CD4-positive, alpha-beta memory T cell (primary cell): Measurements from ENCODE around the gene SLC22A13. TPM values are rescaled to one million over a fixed set of nuclear protein-coding genes. Genes with fewer than 3 reads are reported as not detected.
"Not testable (repeated sequence)": the region's sequence is repeated elsewhere in the genome, so short reads cannot be mapped to it uniquely, and the experiment has no call there.

Experiments
- CTCF ChIA-PET: fragments of 350-600 bp; sonication (Branson Sonifier 250); formaldehyde crosslinking; loops from one replicate; lab custom pipeline; 2021; ENCODE audit warnings: inconsistent platforms; ENCODE audit not compliant: partially characterized antibody; lab: Charles Lee
- POLR2A ChIA-PET: fragments of 350-600 bp; sonication (Branson Sonifier 250); formaldehyde crosslinking; loops from one replicate; lab custom pipeline; 2021; ENCODE audit not compliant: partially characterized antibody; lab: Charles Lee
- DNase-seq, 5 donors: peaks; one replicate each; pipeline versions ENCODE4 v3.0.0 to v3.0.0-alpha.2; 2020 to 2022; ENCODE audit warnings: mixed read lengths in 1 of 5
- H3K27ac ChIP-seq: one replicate; pipeline ENCODE4 v1.7.0; 2013; ENCODE audit warnings: low read depth, low read length
- H3K27me3 ChIP-seq: 2 replicates; pipeline ENCODE4 v1.7.0; 2013; ENCODE audit warnings: mild to moderate bottlenecking, low read length, moderate library complexity; ENCODE audit not compliant: insufficient read depth
- H3K36me3 ChIP-seq: 2 replicates; pipeline ENCODE4 v1.7.0; 2013; ENCODE audit warnings: mild to moderate bottlenecking, low read length, moderate library complexity; ENCODE audit not compliant: insufficient read depth
- H3K4me1 ChIP-seq: 2 replicates; pipeline ENCODE4 v1.7.0; 2013; ENCODE audit warnings: mild to moderate bottlenecking, low read length, moderate library complexity; ENCODE audit not compliant: insufficient read depth
- H3K4me3 ChIP-seq, 2 donors: one replicate each; pipeline ENCODE4 v1.7.0; 2013; ENCODE audit warnings: low read length in 2 of 2, mild to moderate bottlenecking in 1 of 2
- H3K9me3 ChIP-seq, 2 donors: one replicate each; pipeline ENCODE4 v1.7.0; 2013; ENCODE audit warnings: low read length in 2 of 2, control low read depth in 1 of 2; ENCODE audit not compliant: control insufficient read depth in 1 of 2
- H3K27ac Mint-ChIP-seq, 7 donors: one replicate each; pipeline ENCODE4 v1.8.0; 2020 to 2021; ENCODE audit warnings: mixed read lengths in 7 of 7, mild to moderate bottlenecking in 6 of 7, inconsistent platforms in 3 of 7, moderate library complexity in 3 of 7
- H3K27me3 Mint-ChIP-seq, 2 donors: one replicate each; pipeline ENCODE4 v1.8.0; 2020 to 2021; ENCODE audit warnings: mixed read lengths in 2 of 2
- H3K36me3 Mint-ChIP-seq, 2 donors: one replicate each; pipeline ENCODE4 v1.8.0; 2020 to 2021; ENCODE audit warnings: mixed read lengths in 2 of 2, inconsistent platforms in 1 of 2, mild to moderate bottlenecking in 1 of 2
- H3K4me1 Mint-ChIP-seq, 4 donors: one replicate each; pipeline ENCODE4 v1.8.0; 2020 to 2021; ENCODE audit warnings: mixed read lengths in 4 of 4, mild to moderate bottlenecking in 1 of 4
- H3K4me3 Mint-ChIP-seq, 8 donors: one replicate each; pipeline ENCODE4 v1.8.0; 2020 to 2021; ENCODE audit warnings: mixed read lengths in 8 of 8, mild to moderate bottlenecking in 7 of 8, moderate library complexity in 6 of 8, inconsistent platforms in 3 of 8
- H3K9me3 Mint-ChIP-seq, 8 donors: one replicate each; pipeline ENCODE4 v1.8.0; 2020 to 2021; ENCODE audit warnings: mixed read lengths in 8 of 8, mild to moderate bottlenecking in 5 of 8, inconsistent platforms in 3 of 8, moderate library complexity in 1 of 8
- intact Hi-C: fragments of 100-400 bp; cut with micrococcal nuclease; formaldehyde crosslinking; loops from one replicate; pipeline ENCODE4 v1.15.1; 2023
- polyA plus RNA-seq, 2 donors: library from polyadenylated mRNA; unstranded; fragments of 300-500 nt; fragmentation: Illumina TruSeq; gene quantifications; one replicate each; pipeline ENCODE4 v1.2.3, GENCODE V29; 2021
- total RNA-seq, 2 experiments: library from RNA; stranded (reverse); gene quantifications; one replicate each; pipeline ENCODE4 v1.2.3, GENCODE V29; 2021

The SLC22A13 gene
- total and polyA plus RNA-seq, 4 experiments from 2014 or later: 0.18 to 0.67 (median 0.44) TPM; not detected in 1

DNA sequence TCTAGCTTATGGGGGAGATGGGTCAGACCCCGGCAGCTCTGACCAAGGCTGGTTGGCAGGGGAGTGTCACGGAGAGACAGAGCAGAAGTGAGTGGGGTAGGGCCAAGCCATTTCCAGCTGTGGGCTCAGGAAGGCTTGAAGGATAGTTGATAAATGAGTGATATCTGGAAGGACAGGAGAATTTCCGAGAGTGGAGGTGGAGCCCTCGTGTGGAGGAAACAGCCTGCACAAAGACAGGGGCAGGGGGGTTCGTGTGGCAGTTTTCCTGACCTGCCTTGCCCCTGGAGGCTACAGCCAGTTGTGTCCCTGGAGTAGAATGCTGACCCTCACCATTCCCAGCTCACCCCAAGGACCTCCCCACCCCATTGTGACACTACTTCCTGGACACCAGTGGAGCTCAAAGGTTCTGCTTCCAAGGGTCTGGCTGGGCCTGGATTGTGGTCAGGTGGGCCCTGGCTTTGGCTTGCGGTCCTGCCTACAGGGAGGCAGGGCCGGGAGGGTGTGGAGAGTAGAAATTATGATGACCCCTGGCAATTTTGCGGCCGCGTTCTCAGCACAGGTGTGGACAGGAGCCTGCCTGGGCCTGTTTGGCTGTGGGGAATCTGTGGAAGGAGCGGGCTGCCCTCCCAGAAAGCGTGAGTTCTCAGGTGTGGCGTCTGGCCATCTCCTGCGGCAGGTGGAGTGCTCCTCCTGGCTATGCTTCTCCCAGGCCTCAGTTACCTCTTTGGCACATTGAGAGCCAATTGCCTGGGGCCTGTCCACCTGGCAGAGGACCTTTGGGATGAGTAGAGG, 16.5 kb downstream of the SLC22A13 start, which contains the start of gene SLC22A14:
SLC22A14 (plus strand) TSS at position 400 of the 792 bp plus-strand sequence. CDS start 23,733 bp downstream, outside the sequence.
- H3K27me3 ChIP-seq: no peaks in the 10 kb centered on the region
- no peak within 1 kb of the TSS for H3K4me3 ChIP-seq
- H3K36me3 ChIP-seq: no peaks in the 10 kb centered on the region
- peak within 1 kb of the TSS in 1 of 7 donors; percentile 38 for H3K27ac Mint-ChIP-seq
- H3K27ac ChIP-seq: no peak within 1 kb of the TSS
- peaks cover 0 to 3% of the 10 kb centered on the region in 2 donors for H3K36me3 Mint-ChIP-seq
- H3K4me1 Mint-ChIP-seq: no peaks in the 10 kb centered on the region
- CTCF ChIA-PET: interaction anchor here (1.3 kb wide), 1 partner anchor 17 kb away, joined by 3 read pairs; no protein-coding TSS in a partner anchor
- H3K27me3 Mint-ChIP-seq: no peaks in the 10 kb centered on the region
- no peaks in the 10 kb centered on the region for H3K9me3 ChIP-seq
- peaks cover 0 to 2% (median 0%) of the 10 kb centered on the region in 8 donors for H3K9me3 Mint-ChIP-seq
- DNase-seq: no peak
- POLR2A ChIA-PET: no interaction called here
- H3K4me3 Mint-ChIP-seq: no peak within 1 kb of the TSS
- intact Hi-C loops: no loop called here
- H3K4me1 ChIP-seq: no peaks in the 10 kb centered on the region

DNA sequence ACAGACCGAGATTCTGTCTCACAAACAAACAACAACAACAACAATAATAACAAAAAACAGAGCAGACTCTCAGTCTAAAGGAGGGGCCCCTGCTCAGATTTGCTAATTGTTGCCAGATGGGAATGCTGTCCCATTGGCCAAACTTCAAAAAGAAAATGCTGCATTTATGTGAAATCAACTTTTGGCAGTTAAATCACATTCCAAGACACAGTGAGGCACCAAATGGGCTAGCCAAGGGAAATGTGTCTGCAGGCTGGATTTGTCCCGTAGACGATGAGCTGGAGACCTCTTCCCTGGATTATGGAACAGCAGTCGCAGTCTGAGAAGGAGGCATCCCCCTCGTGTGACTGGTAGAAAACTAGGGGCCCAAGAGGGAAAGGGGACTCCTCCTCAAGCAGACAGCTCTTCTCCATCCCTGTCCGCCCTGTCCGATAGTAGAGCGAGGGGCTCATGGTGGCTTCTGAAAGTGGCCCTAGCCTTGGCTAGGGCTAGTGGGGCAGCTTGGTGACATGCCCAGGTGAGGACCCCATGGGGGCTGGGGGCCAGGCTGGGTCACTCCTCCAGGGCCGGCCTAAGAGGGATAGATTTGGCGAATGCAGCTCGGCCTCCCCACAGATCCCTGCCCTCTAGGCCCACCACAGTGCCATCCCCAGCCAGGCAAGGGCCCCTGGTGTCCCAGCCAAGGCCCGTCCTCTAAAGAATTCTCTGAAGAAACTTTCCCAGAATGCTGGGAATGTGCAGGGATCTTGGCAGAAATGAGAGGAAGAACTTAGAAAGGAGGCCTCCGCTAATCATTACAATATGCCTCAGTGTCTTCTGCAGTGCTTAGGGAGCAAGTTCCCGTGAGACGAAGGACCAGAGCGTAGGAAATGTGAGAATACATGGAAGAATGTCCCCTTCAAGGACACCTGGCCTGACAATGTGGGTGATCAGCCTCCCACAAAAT, 18.5 kb downstream of the SLC22A13 start:
- intact Hi-C loops: no loop called here
- CTCF ChIA-PET: no interaction called here
- POLR2A ChIA-PET: no interaction called here

DNA sequence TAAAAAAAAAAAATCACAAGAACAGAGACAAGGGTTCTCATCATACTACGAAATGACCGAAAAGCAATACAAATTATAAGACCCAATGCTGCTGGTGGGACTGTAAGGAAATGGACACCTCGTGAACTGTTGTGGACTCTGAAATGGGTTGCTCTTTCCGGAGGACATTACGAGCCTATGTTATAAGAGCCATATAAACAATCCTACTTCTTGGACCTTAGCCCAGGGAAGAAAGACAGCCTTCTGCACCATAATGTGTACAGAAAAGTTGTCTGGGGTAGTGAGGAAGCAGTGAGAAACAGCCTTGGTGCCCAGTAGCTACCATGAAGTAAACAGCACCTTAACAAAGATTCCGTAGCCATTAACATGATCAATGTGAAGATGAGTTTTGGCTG, 19.1 kb downstream of the SLC22A13 start:
- peaks cover 0 to 2% (median 0%) of the 10 kb centered on the region in 8 donors for H3K9me3 Mint-ChIP-seq
- intact Hi-C loops: no loop called here
- no peaks in the 10 kb centered on the region for H3K36me3 ChIP-seq
- no peaks in the 10 kb centered on the region for H3K27me3 ChIP-seq
- H3K27ac ChIP-seq: no peak overlapping the region
- H3K9me3 ChIP-seq: no peaks in the 10 kb centered on the region
- no peaks in the 10 kb centered on the region for H3K36me3 Mint-ChIP-seq
- no peaks in the 10 kb centered on the region for H3K4me1 ChIP-seq
- H3K4me1 Mint-ChIP-seq: no peaks in the 10 kb centered on the region
- no peak overlapping the region for H3K4me3 Mint-ChIP-seq
- POLR2A ChIA-PET: no interaction called here
- no peak overlapping the region for H3K4me3 ChIP-seq
- no peaks in the 10 kb centered on the region for H3K27me3 Mint-ChIP-seq
- CTCF ChIA-PET: no interaction called here
- no peak overlapping the region for H3K27ac Mint-ChIP-seq
- no peak for DNase-seq

More for the DNA sequence above, 18.5 kb downstream of the SLC22A13 start:
- no peak overlapping the region for H3K27ac Mint-ChIP-seq
- Histone ChIP-seq H3K4me1 (no peaks in the 10 kb centered on the region), H3K27ac (no peak overlapping the region), H3K9me3 (no peaks in the 10 kb centered on the region), H3K36me3 (no peaks in the 10 kb centered on the region), H3K27me3 (no peaks in the 10 kb centered on the region), H3K4me3 (no peak overlapping the region)
- H3K27me3 Mint-ChIP-seq: no peaks in the 10 kb centered on the region
- no peak overlapping the region for H3K4me3 Mint-ChIP-seq
- H3K9me3 Mint-ChIP-seq: peaks cover 0 to 2% (median 0%) of the 10 kb centered on the region in 8 donors
- DNase-seq: no peak
- H3K4me1 Mint-ChIP-seq: no peaks in the 10 kb centered on the region
- H3K36me3 Mint-ChIP-seq: no peaks in the 10 kb centered on the region

DNA sequence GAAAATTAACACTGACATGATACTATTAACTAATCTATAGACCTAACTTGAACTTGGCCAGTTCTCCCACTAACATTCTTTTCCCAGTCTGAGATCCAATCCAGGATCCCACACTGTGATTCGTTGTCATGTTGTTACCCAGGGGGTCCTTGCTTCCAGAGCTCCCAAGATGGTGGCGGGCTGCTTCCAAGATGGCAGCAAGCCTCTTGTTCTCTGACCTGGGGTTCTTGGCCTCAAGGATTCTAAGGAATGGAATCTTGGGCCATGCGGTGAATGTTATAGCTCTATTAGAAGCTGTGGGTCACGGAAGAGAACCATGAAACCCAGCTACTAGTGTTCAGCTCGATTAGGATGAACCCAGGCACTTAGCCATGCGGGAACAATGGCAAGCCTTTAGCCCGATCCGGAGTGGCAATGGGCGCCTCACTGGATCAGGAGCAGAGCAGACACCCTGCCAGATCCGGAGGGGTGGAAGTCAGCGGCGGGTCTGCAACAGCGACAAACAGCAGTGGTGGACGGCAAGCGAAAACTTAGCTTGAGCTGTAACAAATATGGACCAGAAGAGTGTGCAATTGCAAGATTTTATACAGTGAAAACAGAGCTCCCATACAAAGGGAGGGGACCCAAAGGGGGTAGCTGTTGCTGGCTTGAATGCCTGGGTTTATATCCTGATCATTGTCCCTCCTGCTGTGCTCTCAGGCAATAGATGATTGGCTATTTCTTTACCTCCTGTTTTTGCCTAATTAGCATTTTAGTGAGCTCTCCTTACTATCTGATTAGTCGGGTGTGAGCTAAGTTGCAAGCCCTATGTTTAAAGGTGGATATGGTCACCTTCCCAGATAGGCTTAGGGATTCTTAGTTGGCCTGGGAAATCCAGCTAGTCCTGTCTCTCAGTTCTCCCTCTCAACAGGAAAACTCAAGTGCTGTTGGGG, 23.9 kb downstream of the SLC22A13 start:
- H3K9me3 Mint-ChIP-seq, POLR2A ChIA-PET, H3K27me3 ChIP-seq, intact Hi-C loops, H3K4me1 ChIP-seq, H3K36me3 ChIP-seq, DNase-seq, H3K27ac Mint-ChIP-seq, H3K4me1 Mint-ChIP-seq, H3K4me3 Mint-ChIP-seq, H3K4me3 ChIP-seq, H3K27ac ChIP-seq, H3K27me3 Mint-ChIP-seq, H3K9me3 ChIP-seq, H3K36me3 Mint-ChIP-seq: not testable (repeated sequence)
- CTCF ChIA-PET: interaction anchor here (1.0 kb wide), 1 partner anchor 26 kb away, joined by 3 read pairs; no protein-coding TSS in a partner anchor

DNA sequence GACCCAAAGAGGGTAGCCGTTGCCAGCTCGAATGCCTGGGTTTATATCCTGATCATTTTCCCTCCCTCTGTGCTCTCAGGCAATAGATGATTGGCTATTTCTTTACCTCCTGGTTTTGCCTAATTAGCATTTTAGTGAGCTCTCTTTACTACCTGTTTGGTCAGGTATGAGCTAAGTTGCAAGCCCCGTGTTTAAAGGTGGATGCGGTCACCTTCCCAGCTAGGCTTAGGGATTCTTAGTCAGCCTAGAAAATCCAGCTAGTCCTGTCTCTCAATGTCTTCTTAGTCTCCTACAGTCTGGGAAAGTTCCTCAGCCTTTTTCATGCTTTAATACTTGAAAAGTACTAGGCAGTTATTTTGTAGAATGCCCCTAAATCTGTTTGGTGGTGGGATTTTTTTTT, 31.4 kb downstream of the SLC22A13 start:
- H3K4me1 Mint-ChIP-seq, H3K27me3 ChIP-seq, H3K27ac ChIP-seq, POLR2A ChIA-PET, DNase-seq, H3K36me3 Mint-ChIP-seq, intact Hi-C loops, H3K4me1 ChIP-seq, H3K9me3 ChIP-seq, H3K27ac Mint-ChIP-seq, H3K36me3 ChIP-seq, H3K4me3 Mint-ChIP-seq, H3K4me3 ChIP-seq, H3K9me3 Mint-ChIP-seq: not testable (repeated sequence)
- CTCF ChIA-PET: interaction anchor here (3.8 to 4.7 kb wide), 2 partner anchors 179 to 323 kb away, joined by 18 to 20 read pairs; no protein-coding TSS in a partner anchor
- H3K27me3 Mint-ChIP-seq: peaks cover 4 to 13% of the 10 kb centered on the region in 2 donors

DNA sequence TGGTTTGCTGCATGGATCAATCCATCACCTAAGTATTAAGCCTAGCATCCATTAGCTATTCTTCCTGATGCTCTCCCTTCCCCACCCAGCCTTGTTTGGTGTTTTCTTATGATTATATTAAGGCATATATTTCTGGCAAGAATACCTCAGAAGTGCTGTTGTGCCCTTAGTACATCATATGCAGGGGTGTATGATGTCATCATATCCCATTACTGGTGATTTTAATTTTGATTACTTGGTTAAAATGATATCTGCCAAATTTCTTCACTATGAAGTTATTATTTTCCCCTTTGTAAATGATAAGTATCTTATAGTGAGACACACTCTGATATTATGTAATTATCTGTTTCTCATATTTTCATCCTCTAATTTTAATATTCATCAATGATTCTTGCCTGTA, 31.9 kb downstream of the SLC22A13 start:
- Histone ChIP-seq H3K36me3 (no peaks in the 10 kb centered on the region), H3K27me3 (no peaks in the 10 kb centered on the region), H3K4me3 (no peak overlapping the region), H3K4me1 (no peaks in the 10 kb centered on the region), H3K9me3 (no peaks in the 10 kb centered on the region), H3K27ac (no peak overlapping the region)
- ChIA-PET POLR2A (no interaction called here), CTCF (interaction anchor here (1.0 to 4.7 kb wide), 6 partner anchors 22 to 324 kb away, joined by 3 to 20 read pairs (median 3); no protein-coding TSS in a partner anchor)
- Mint-ChIP-seq H3K9me3 (no peaks in the 10 kb centered on the region), H3K4me1 (peaks cover 0 to 1% (median 0%) of the 10 kb centered on the region in 4 donors), H3K36me3 (no peaks in the 10 kb centered on the region), H3K27ac (no peak overlapping the region), H3K4me3 (no peak overlapping the region), H3K27me3 (peaks cover 4 to 13% of the 10 kb centered on the region in 2 donors)
- intact Hi-C loops: no loop called here
- DNase-seq: no peak
